HCT116 (cell line): ENCODE data around the gene CDK19.

Source experiments
- EGR1 ChIP-seq: IDR thresholded peaks from 2 replicates; pipeline ENCODE4 v1.6.1; 2012; ENCODE audit warnings: low read depth
- TCF7L2 ChIP-seq: IDR thresholded peaks from 2 replicates; pipeline ENCODE4 v1.7.0; 2011; ENCODE audit warnings: borderline replicate concordance, inconsistent platforms; ENCODE audit not compliant: insufficient read depth, insufficient read length; ENCODE audit errors: extremely low read depth

DNA sequence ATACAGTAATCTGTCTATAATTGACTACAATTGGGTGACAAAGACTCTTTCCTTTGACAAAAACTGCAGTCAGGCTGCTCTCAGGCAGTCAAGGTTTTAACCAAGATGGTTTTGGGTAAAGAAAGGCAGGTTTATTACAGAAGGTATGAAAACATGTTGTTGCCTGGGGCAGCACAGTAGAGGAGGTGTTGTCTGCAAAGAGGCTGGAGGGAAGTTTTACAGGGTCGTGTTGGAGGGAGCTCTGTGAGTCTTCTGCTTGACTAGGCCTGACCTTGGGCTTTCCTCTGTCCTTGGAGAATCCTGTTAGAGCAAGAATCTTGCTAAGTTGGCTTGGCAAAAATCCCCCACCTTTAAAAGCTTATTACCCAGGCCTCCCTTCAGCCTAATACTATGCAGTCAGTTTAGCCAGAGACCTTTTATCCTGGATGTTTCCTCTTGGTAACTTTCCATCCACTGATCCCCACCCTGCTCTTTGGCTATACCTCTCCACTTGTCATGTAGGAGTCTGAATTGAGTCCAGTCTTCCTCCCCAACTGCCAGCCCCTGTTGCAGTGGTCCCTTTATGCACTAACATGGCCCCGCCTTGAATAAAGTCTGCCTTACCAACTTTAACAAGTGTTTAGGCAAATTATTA, 195.9 kb downstream of the CDK19 start:
- no peak for TF ChIP-seq TCF7L2
- no peak for TF ChIP-seq EGR1
